ENCODE measurements around the gene STAT5A. TPM values are rescaled to one million over a fixed set of nuclear protein-coding genes. Genes with fewer than 3 reads are reported as not detected.

STAT5A gene
- total RNA-seq, 4 donors from 2014 or later = 7.3 to 34.3 (median 14.0) TPM

DNA sequence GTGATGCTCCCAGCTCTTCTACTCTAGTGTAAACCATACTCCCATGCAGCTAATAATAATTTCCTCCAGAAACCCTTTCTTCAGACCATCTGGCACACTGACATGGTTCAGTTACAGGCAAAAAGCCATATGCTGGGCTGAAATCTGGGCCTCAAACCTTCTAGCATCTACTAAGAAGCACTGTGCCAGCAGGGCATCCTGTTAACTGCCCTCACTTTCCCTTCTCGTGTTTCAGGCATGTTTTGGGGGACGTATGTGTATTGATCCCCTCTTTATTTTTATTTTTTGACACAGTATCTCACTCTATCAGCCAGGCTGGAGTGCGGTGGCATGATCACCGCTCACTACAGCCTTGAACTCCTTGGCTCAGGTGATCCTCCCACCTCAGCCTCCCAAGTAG, 33.3 kb downstream of the STAT5A start:
- TF ChIP-seq, protein P1, sequence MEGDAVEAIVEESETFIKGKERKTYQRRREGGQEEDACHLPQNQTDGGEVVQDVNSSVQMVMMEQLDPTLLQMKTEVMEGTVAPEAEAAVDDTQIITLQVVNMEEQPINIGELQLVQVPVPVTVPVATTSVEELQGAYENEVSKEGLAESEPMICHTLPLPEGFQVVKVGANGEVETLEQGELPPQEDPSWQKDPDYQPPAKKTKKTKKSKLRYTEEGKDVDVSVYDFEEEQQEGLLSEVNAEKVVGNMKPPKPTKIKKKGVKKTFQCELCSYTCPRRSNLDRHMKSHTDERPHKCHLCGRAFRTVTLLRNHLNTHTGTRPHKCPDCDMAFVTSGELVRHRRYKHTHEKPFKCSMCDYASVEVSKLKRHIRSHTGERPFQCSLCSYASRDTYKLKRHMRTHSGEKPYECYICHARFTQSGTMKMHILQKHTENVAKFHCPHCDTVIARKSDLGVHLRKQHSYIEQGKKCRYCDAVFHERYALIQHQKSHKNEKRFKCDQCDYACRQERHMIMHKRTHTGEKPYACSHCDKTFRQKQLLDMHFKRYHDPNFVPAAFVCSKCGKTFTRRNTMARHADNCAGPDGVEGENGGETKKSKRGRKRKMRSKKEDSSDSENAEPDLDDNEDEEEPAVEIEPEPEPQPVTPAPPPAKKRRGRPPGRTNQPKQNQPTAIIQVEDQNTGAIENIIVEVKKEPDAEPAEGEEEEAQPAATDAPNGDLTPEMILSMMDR (IDR thresholded peaks at IDR 0.05) = no peak
- no peak for TF ChIP-seq POLR2A (IDR thresholded peaks at IDR 0.05)
- intact Hi-C loops (cut with DNase I) = loop anchor here (5.0 kb wide), 2 partner anchors 81 to 196 kb away; no protein-coding TSS in a partner anchor
- no peak for DNase-seq
- no peaks in the 10 kb centered on the region for H3K27me3 ChIP-seq
- H3K27ac ChIP-seq = peak overlapping the region in 2 of 4 donors; percentile 21 to 58
- peaks cover 30 to 100% (median 40%) of the 10 kb centered on the region in 3 donors for H3K36me3 ChIP-seq
- no peak overlapping the region for H3K4me3 ChIP-seq
- 85 to 90% methylated on average over 4 of the region's 4 CpGs for WGBS, 2 donors
- H3K9me3 ChIP-seq = no peaks in the 10 kb centered on the region
- peaks cover 0 to 45% (median 5%) of the 10 kb centered on the region in 3 donors for H3K4me1 ChIP-seq

DNA sequence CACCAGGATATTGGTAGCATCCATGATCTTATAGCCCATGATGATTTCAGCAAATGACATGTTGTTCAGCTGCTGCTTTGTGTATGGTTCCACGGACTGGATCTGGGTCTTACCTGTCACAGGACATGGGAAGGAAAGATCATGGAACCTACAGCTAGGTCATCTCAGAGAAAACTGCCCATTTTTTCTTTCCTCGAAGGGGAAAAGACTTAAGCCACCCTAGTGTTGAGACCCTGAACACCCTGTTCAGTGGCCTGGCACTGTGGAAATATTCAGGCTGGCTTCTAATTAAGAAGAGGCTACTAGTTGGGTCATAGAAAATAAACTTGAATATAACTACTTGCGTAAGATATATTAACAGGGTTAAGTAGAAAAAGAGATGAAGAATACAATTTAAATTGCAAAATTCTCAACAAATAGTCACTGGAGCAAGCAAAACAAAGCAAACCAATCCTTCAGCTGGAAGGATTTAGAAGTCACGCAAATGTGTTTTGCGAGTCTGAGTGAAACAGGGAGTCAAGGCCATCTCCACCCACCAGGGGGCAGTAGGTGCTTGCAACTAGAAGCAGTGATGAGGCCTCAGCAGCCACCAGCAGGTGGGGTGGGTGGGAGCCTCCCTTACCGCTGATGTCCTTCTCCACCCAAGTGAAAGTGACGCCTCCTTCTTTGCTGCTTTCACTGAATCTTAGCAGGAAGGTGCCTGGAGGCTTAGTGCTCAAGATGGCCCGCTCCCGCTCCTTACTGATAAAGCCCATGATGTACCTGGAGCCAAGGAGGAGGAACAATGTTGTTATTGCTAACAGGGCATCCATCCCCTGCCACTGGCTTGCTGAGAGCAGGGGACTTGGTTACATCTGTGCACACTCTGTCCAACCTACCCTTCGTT, 34.3 kb downstream of the STAT5A start:
- Histone ChIP-seq H3K27ac (peak overlapping the region in 3 of 4 donors; percentile 41 to 64 (median 58)), H3K9me3 (no peaks in the 10 kb centered on the region), H3K36me3 (peaks cover 30 to 100% (median 46%) of the 10 kb centered on the region in 3 donors), H3K4me3 (no peak overlapping the region), H3K4me1 (peaks cover 0 to 45% (median 5%) of the 10 kb centered on the region in 3 donors), H3K27me3 (no peaks in the 10 kb centered on the region)
- intact Hi-C loops (cut with DNase I) = loop anchor here (5.0 kb wide), 2 partner anchors 80 to 195 kb away; no protein-coding TSS in a partner anchor
- WGBS, 2 donors = 21 to 24% methylated on average over 6 to 10 of the region's 10 CpGs
- DNase-seq = peak; percentile 81
- TF ChIP-seq, protein P1 (IDR thresholded peaks at IDR 0.05) = peak; percentile 97 to 100 (median 100)
- no peak for TF ChIP-seq POLR2A (IDR thresholded peaks at IDR 0.05)

DNA sequence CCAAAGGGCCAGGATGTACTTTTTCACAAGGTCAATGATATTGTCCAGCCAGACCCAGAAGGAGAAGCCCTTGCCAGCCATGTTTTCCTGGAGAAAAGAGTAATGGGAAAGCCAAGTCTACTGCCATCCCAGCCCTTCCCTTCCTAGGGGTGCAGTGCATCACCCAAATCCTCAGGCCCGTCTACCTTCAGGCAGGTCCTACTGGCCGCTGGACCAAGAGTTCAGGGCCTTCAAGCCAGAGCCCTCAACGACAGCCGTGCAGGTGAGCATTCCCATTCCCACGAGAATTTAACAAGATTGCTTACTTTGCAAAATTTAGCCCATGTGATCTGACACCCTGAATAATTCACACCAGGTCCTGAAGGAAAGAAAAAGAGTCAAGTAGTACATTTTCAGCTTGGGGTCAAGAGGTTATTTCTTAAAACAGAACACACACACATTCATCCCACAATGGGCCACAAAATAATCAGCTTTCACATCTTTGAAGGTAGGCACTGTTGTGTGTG, 35.0 kb downstream of the STAT5A start:
- intact Hi-C loops (cut with DNase I) = loop anchor here (5.0 kb wide), 2 partner anchors 79 to 194 kb away; no protein-coding TSS in a partner anchor
- Histone ChIP-seq H3K9me3 (no peaks in the 10 kb centered on the region), H3K27me3 (no peaks in the 10 kb centered on the region), H3K4me3 (no peak overlapping the region), H3K27ac (peak overlapping the region in 3 of 4 donors; percentile 41 to 58 (median 57)), H3K36me3 (peaks cover 30 to 100% (median 43%) of the 10 kb centered on the region in 3 donors), H3K4me1 (peaks cover 0 to 47% (median 5%) of the 10 kb centered on the region in 3 donors)
- WGBS, 2 donors = 60% methylated on average over 3 of the region's 5 CpGs; no CpG with 5 or more reads in 1 of the 2 donors
- TF ChIP-seq POLR2A (IDR thresholded peaks at IDR 0.05) = no peak
- TF ChIP-seq, protein P1 (IDR thresholded peaks at IDR 0.05) = no peak
- no peak for DNase-seq

DNA sequence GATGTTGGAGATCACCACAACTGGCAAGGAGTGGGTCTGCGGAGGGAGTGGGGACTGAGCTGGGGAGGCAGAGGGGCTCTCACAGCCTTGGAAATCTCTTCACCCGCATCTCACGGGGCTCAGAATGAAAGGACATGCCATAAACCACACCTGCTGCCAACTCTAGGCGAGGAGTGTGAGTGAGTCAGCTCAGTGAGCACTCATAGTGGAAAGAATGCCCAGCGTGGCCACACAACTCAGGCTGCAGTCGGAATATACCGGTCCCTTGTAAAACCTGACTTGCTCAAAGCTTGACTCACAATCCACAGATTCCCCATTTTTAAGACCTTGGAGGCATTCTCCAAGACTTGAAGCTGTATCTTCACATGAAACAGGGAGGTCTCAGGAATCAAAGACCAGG, 36.7 kb downstream of the STAT5A start:
- H3K27me3 ChIP-seq = no peaks in the 10 kb centered on the region
- H3K4me1 ChIP-seq = peaks cover 9 to 51% (median 11%) of the 10 kb centered on the region in 3 donors
- peak overlapping the region in 3 of 4 donors; percentile 17 to 44 (median 42) for H3K27ac ChIP-seq
- H3K4me3 ChIP-seq = no peak overlapping the region
- 17 to 75% methylated on average over 4 to 7 of the region's 7 CpGs for WGBS, 2 donors
- no peak for DNase-seq
- peaks cover 27 to 100% (median 34%) of the 10 kb centered on the region in 3 donors for H3K36me3 ChIP-seq
- H3K9me3 ChIP-seq = no peaks in the 10 kb centered on the region
- intact Hi-C loops (cut with DNase I) = no loop called here
- TF ChIP-seq POLR2A (IDR thresholded peaks at IDR 0.05) = no peak
- TF ChIP-seq, protein P1 (IDR thresholded peaks at IDR 0.05) = no peak
